Thyroid gland (tissue), 4 donors: ENCODE results near the gene DAND5. TPM values are rescaled to one million over a fixed set of nuclear protein-coding genes. Genes with fewer than 3 reads are reported as not detected.

ENCODE experiments used
- DNase-seq, 2 donors: peaks; one replicate each; pipeline ENCODE4 v3.0.0-alpha.2; 2019
- H3K27ac ChIP-seq, 3 donors: fragments of 200-600 bp; sonication (generic); 1 replicate in 2 of 3; 2 replicates in 1 of 3; pipeline ENCODE4 v1.5.1; 2016 to 2019; ENCODE audit warnings: mild to moderate bottlenecking in 1 of 3, moderate library complexity in 1 of 3
- H3K27me3 ChIP-seq: fragments of 200-600 bp; sonication (generic); one replicate; pipeline ENCODE4 v1.5.1; 2019
- H3K36me3 ChIP-seq, 2 donors: fragments of 200-600 bp; sonication (generic); one replicate each; pipeline ENCODE4 v1.5.1; 2016 to 2019
- H3K4me1 ChIP-seq, 2 donors: fragments of 200-600 bp; sonication (generic); one replicate each; pipeline ENCODE4 v1.5.1; 2017 to 2019
- H3K4me3 ChIP-seq, 3 donors: fragments of 200-600 bp; sonication (generic); replicated peaks in 1 of 3; 1 replicate in 2 of 3; 2 replicates in 1 of 3; pipeline ENCODE4 v1.5.1; 2016; ENCODE audit warnings: mild to moderate bottlenecking in 1 of 3
- H3K9me3 ChIP-seq: fragments of 200-600 bp; sonication (generic); one replicate; pipeline ENCODE4 v1.5.1; 2017
- CTCF ChIP-seq, 6 experiments: fragments of 200-600 bp in 3 of 6; fragments of 450-650 bp in 3 of 6; sonication (generic) in 3 of 6; IDR thresholded peaks; one replicate each; pipeline ENCODE4 v1.5.1; 2016 to 2019; ENCODE audit warnings: antibody characterized with exemption in 6 of 6, mild to moderate bottlenecking in 2 of 6, inconsistent platforms in 1 of 6, moderate library complexity in 1 of 6
- POLR2A ChIP-seq, 2 donors: fragments of 450-650 bp; IDR thresholded peaks; one replicate each; pipeline ENCODE4 v1.6.1; 2017; ENCODE audit warnings: antibody characterized with exemption in 2 of 2, mild to moderate bottlenecking in 2 of 2, moderate library complexity in 1 of 2
- WGBS, 2 donors: methylation state at CpG; one replicate each; pipeline ENCODE4 v1.1.5; 2017; 5-methylcytosine and 5-hydroxymethylcytosine counted together
- intact Hi-C: fragments of 100-400 bp; cut with DNase I; formaldehyde crosslinking; loops from one replicate; pipeline ENCODE4 v1.15.1; 2023
- total RNA-seq, 4 donors: library from RNA; depleted of rRNA; stranded (reverse); fragments of >200 nt; gene quantifications; one replicate each; pipeline ENCODE4 v1.2.3, GENCODE V29; 2016

Gene DAND5
- total RNA-seq, 4 donors from 2014 or later = 0.40 to 0.45 TPM; not detected in 2

- H3K36me3 ChIP-seq = no peaks in the 10 kb centered on the region
- H3K9me3 ChIP-seq = no peaks in the 10 kb centered on the region
- peak; percentile 90 to 94 for DNase-seq
- H3K4me1 ChIP-seq = peaks cover 53 to 84% of the 10 kb centered on the region in 2 donors
- H3K27ac ChIP-seq = peak overlapping the region; percentile 83 to 89 (median 86)
- TF ChIP-seq POLR2A (IDR thresholded peaks at IDR 0.05) (no peak), CTCF (IDR thresholded peaks at IDR 0.05) (peak in 1 of 6 experiments; percentile 19)
- H3K27me3 ChIP-seq = no peaks in the 10 kb centered on the region
- intact Hi-C loops = no loop called here
- 32 to 53% methylated on average over 17 of the region's 17 CpGs for WGBS, 2 donors
- no peak overlapping the region for H3K4me3 ChIP-seq
Observed at GRCh38 chr19:13007292-13008045, 38.1 kb downstream of the DAND5 start.

- no peak for DNase-seq
- H3K4me3 ChIP-seq = no peak overlapping the region
Observed at GRCh38 chr19:13008926-13009787, 39.8 kb downstream of the DAND5 start.

GRCh38 chr19:13010038-13010991 lies 40.9 kb downstream of the DAND5 start:
- intact Hi-C loops = no loop called here
- H3K36me3 ChIP-seq = no peaks in the 10 kb centered on the region
- peak in 1 of 2 donors; percentile 39 for DNase-seq
- TF ChIP-seq CTCF (IDR thresholded peaks at IDR 0.05) = no peak
- no peak for TF ChIP-seq POLR2A (IDR thresholded peaks at IDR 0.05)
- H3K27ac ChIP-seq = peak overlapping the region; percentile 57 to 86 (median 83)
- peaks cover 66 to 86% of the 10 kb centered on the region in 2 donors for H3K4me1 ChIP-seq
- no peaks in the 10 kb centered on the region for H3K27me3 ChIP-seq
- no peak overlapping the region for H3K4me3 ChIP-seq
- WGBS, 2 donors = 72 to 76% methylated on average over 29 to 59 of the region's 62 CpGs
- no peaks in the 10 kb centered on the region for H3K9me3 ChIP-seq

More at GRCh38 chr19:13008926-13009787, 39.8 kb downstream of the DAND5 start:
- Histone ChIP-seq H3K27me3 (no peaks in the 10 kb centered on the region), H3K36me3 (no peaks in the 10 kb centered on the region), H3K9me3 (no peaks in the 10 kb centered on the region), H3K4me1 (peaks cover 54 to 83% of the 10 kb centered on the region in 2 donors), H3K27ac (peak overlapping the region; percentile 57 to 86 (median 83))
- WGBS, 2 donors = 85 to 86% methylated on average over 27 to 28 of the region's 28 CpGs
- intact Hi-C loops = no loop called here
- TF ChIP-seq CTCF (IDR thresholded peaks at IDR 0.05) = no peak
- no peak for TF ChIP-seq POLR2A (IDR thresholded peaks at IDR 0.05)

- no peak for TF ChIP-seq POLR2A (IDR thresholded peaks at IDR 0.05)
- no peak for TF ChIP-seq CTCF (IDR thresholded peaks at IDR 0.05)
- Histone ChIP-seq H3K9me3 (no peaks in the 10 kb centered on the region), H3K27ac (peak overlapping the region in 1 of 3 donors; percentile 33), H3K4me1 (peaks cover 66 to 86% of the 10 kb centered on the region in 2 donors), H3K27me3 (no peaks in the 10 kb centered on the region), H3K36me3 (no peaks in the 10 kb centered on the region), H3K4me3 (no peak overlapping the region)
- WGBS, 2 donors = 69 to 71% methylated on average over 22 to 28 of the region's 39 CpGs
- DNase-seq = no peak
- intact Hi-C loops = no loop called here
Observed at GRCh38 chr19:13010992-13011652, 41.7 kb downstream of the DAND5 start.
